Large intestine (tissue), 3 donors: ENCODE measurements around the gene UBB. TPM values are rescaled to one million over a fixed set of nuclear protein-coding genes. Genes with fewer than 3 reads are reported as not detected.
A peak's percentile ranks its signal among the peaks of the same experiment; 100 is the strongest.

Experiments
- DNase-seq, 2 donors: peaks; one replicate each; pipeline versions ENCODE4 v3.0.0 to v3.0.0-alpha.2; 2013
- H3K27ac ChIP-seq: one replicate; pipeline ENCODE4 v1.5.1; 2013; ENCODE audit warnings: low read length
- H3K27me3 ChIP-seq: 2 replicates; pipeline ENCODE4 v1.6.1; 2013; ENCODE audit warnings: low read length; ENCODE audit not compliant: control insufficient read depth, insufficient read depth
- H3K36me3 ChIP-seq: 2 replicates; pipeline ENCODE4 v1.6.1; 2013; ENCODE audit warnings: low read length; ENCODE audit not compliant: control insufficient read depth, insufficient read depth
- H3K4me1 ChIP-seq: one replicate; pipeline ENCODE4 v1.6.1; 2013; ENCODE audit warnings: low read length; ENCODE audit not compliant: control insufficient read depth, insufficient read depth
- H3K4me3 ChIP-seq: one replicate; pipeline ENCODE4 v1.5.1; 2013; ENCODE audit warnings: low read length
- H3K9me3 ChIP-seq: one replicate; pipeline ENCODE4 v1.6.1; 2013; ENCODE audit warnings: mild to moderate bottlenecking, low read depth, low read length, moderate library complexity; ENCODE audit not compliant: control insufficient read depth
- WGBS: methylation state at CpG from one replicate; pipeline ENCODE4 v1.1.5; 2013; ENCODE audit warnings: low lambda C conversion rate; ENCODE audit not compliant: insufficient coverage; 5-methylcytosine and 5-hydroxymethylcytosine counted together
- polyA plus RNA-seq: library from polyadenylated mRNA; unstranded; fragments of 120-200 nt; gene quantifications from one replicate; pipeline ENCODE4 v1.2.1, GENCODE V29; 2013

Gene UBB
- polyA plus RNA-seq, 1 donor, result 1,870 TPM

- Histone ChIP-seq H3K27me3 (no peaks in the 10 kb centered on the region), H3K4me1 (peaks cover 7% of the 10 kb centered on the region), H3K36me3 (no peaks in the 10 kb centered on the region), H3K9me3 (no peaks in the 10 kb centered on the region), H3K27ac (no peak overlapping the region), H3K4me3 (no peak overlapping the region)
- WGBS, result no CpG with 5 or more reads among the region's 15 CpGs
- DNase-seq, result peak; percentile 53 to 54
These were observed 47.4 kb downstream of the UBB start for GRCh38 chr17:16428098-16428882.

GRCh38 chr17:16429083-16429482 is 48.2 kb downstream of the UBB start:
- Histone ChIP-seq H3K4me1 (peaks cover 7% of the 10 kb centered on the region), H3K27ac (no peak overlapping the region), H3K4me3 (no peak overlapping the region), H3K9me3 (no peaks in the 10 kb centered on the region), H3K36me3 (no peaks in the 10 kb centered on the region), H3K27me3 (no peaks in the 10 kb centered on the region)
- WGBS, result 100% methylated on average over 1 of the region's 9 CpGs
- no peak for DNase-seq

- no peaks in the 10 kb centered on the region for H3K9me3 ChIP-seq
- 40% methylated on average over 1 of the region's 6 CpGs for WGBS
- H3K4me1 ChIP-seq, result peaks cover 6% of the 10 kb centered on the region
- no peaks in the 10 kb centered on the region for H3K36me3 ChIP-seq
- no peaks in the 10 kb centered on the region for H3K27me3 ChIP-seq
- H3K4me3 ChIP-seq, result no peak overlapping the region
- DNase-seq, result no peak
- H3K27ac ChIP-seq, result no peak overlapping the region
These were observed 49.8 kb downstream of the UBB start for GRCh38 chr17:16430650-16431049.

- no peaks in the 10 kb centered on the region for H3K27me3 ChIP-seq
- no peaks in the 10 kb centered on the region for H3K36me3 ChIP-seq
- no CpG with 5 or more reads among the region's 15 CpGs for WGBS
These were observed 51.1 kb downstream of the UBB start for GRCh38 chr17:16432017-16432416.

More at GRCh38 chr17:16432017-16432416, 51.1 kb downstream of the UBB start:
- Histone ChIP-seq H3K4me3 (no peak overlapping the region), H3K27ac (no peak overlapping the region), H3K4me1 (peaks cover 5% of the 10 kb centered on the region), H3K9me3 (no peaks in the 10 kb centered on the region)
- DNase-seq, result no peak

Other genes with a start within 250 kb of the UBB start
- 122 TPM for gene NCOR1, start 165.6 kb upstream of the UBB start, polyA plus RNA-seq
- 49.0 TPM for gene PIGL, start 163.9 kb upstream of the UBB start, polyA plus RNA-seq
- gene CENPV, start 27.6 kb upstream of the UBB start, polyA plus RNA-seq, result 136 TPM
- 5.9 TPM for gene TRPV2, start 34.5 kb downstream of the UBB start, polyA plus RNA-seq
- 37.2 TPM for gene LRRC75A, start 111.1 kb downstream of the UBB start, polyA plus RNA-seq
- 3.7 TPM for gene ZNF287, start 188.1 kb downstream of the UBB start, polyA plus RNA-seq